OCI-LY1 (cell line): ENCODE measurements around the gene EMC8.

Experiments
- H2AFZ ChIP-seq: fragments of 200-600 bp; sonication (generic), shearing (Covaris generic); 2 replicates; pipeline ENCODE4 v1.6.0; 2014; ENCODE audit warnings: antibody characterized with exemption, mild to moderate bottlenecking, low read length
- H3F3A ChIP-seq: fragments of 200-600 bp; sonication (generic), shearing (Covaris generic); 2 replicates; pipeline ENCODE4 v1.6.0; 2014; ENCODE audit warnings: mild to moderate bottlenecking, antibody characterized with exemption, low read length, moderate library complexity; ENCODE audit not compliant: insufficient read depth
- H3K27ac ChIP-seq: fragments of 200-600 bp; sonication (generic); 2 replicates; pipeline ENCODE4 v1.5.1; 2014; ENCODE audit warnings: low read length, mixed run types, mild to moderate bottlenecking, low read depth; ENCODE audit not compliant: poor library complexity, severe bottlenecking
- H3K27me3 ChIP-seq: fragments of 200-600 bp; sonication (generic); 2 replicates; pipeline ENCODE4 v1.6.0; 2014; ENCODE audit warnings: antibody characterized with exemption, mild to moderate bottlenecking, low read length, moderate library complexity; ENCODE audit not compliant: insufficient read depth
- H3K36me3 ChIP-seq: fragments of 200-600 bp; sonication (generic); 2 replicates; pipeline ENCODE4 v1.6.1; 2014; ENCODE audit warnings: mild to moderate bottlenecking, antibody characterized with exemption, low read length, moderate library complexity, mixed read lengths; ENCODE audit not compliant: insufficient read depth
- H3K4me1 ChIP-seq: fragments of 200-600 bp; sonication (generic); 2 replicates; pipeline ENCODE4 v1.5.1; 2014; ENCODE audit warnings: mild to moderate bottlenecking, low read length, moderate library complexity; ENCODE audit not compliant: insufficient read depth, severe bottlenecking
- H3K4me2 ChIP-seq: fragments of 200-600 bp; sonication (generic), shearing (Covaris generic); 2 replicates; pipeline ENCODE4 v1.6.1; 2014; ENCODE audit warnings: low read length
- H3K4me3 ChIP-seq: fragments of 200-600 bp; sonication (generic); 2 replicates; pipeline ENCODE4 v1.5.1; 2014; ENCODE audit warnings: low read length, low read depth, mild to moderate bottlenecking, mixed read lengths; ENCODE audit not compliant: poor library complexity, severe bottlenecking
- H3K79me2 ChIP-seq: fragments of 200-600 bp; shearing (Covaris generic); 2 replicates; pipeline ENCODE4 v1.6.1; 2016; ENCODE audit warnings: mixed run types, low read length, mixed read lengths; ENCODE audit not compliant: insufficient read depth
- H3K9ac ChIP-seq: fragments of 200-600 bp; sonication (generic), shearing (Covaris generic); 2 replicates; pipeline ENCODE4 v1.6.1; 2014; ENCODE audit warnings: mild to moderate bottlenecking, low read length, mixed read lengths
- H3K9me2 ChIP-seq: fragments of 200-600 bp; sonication (generic), shearing (Covaris generic); 2 replicates; pipeline ENCODE4 v1.6.1; 2014; ENCODE audit warnings: low read depth, mild to moderate bottlenecking, low read length, mixed read lengths
- H3K9me3 ChIP-seq: fragments of 200-600 bp; shearing (Covaris generic); 2 replicates; pipeline ENCODE4 v1.6.1; 2014; ENCODE audit warnings: low read length, mixed read lengths
- H4K20me1 ChIP-seq: fragments of 200-600 bp; sonication (generic), shearing (Covaris generic); 2 replicates; pipeline ENCODE4 v1.6.0; 2016; ENCODE audit warnings: mild to moderate bottlenecking, low read length; ENCODE audit not compliant: insufficient read depth
- CTCF ChIP-seq: fragments of 200-600 bp; sonication (generic), shearing (Covaris generic); IDR thresholded peaks from 2 replicates; pipeline ENCODE4 v1.5.1; 2017; ENCODE audit warnings: mild to moderate bottlenecking, antibody characterized with exemption, low read length, moderate library complexity, mixed read lengths
- EZH2 ChIP-seq: fragments of 200-600 bp; sonication (generic), shearing (Covaris generic); IDR thresholded peaks from 2 replicates; pipeline ENCODE4 v1.8.0; 2017; ENCODE audit warnings: borderline replicate concordance, mixed run types, mild to moderate bottlenecking, antibody characterized with exemption, low read length, moderate library complexity, mixed read lengths

EMC8 gene

GRCh38 chr16:85733839-85734170 lies 65.5 kb downstream of the EMC8 start:
- H3K9ac ChIP-seq: no peak overlapping the region
- no peak for TF ChIP-seq CTCF
- no peak for TF ChIP-seq EZH2
- no peaks in the 10 kb centered on the region for H3K27me3 ChIP-seq
- no peaks in the 10 kb centered on the region for H3K36me3 ChIP-seq
- H3K9me3 ChIP-seq: no peaks in the 10 kb centered on the region
- no peaks in the 10 kb centered on the region for H3K79me2 ChIP-seq
- no peak overlapping the region for H2AFZ ChIP-seq
- no peaks in the 10 kb centered on the region for H4K20me1 ChIP-seq
- peaks cover 38% of the 10 kb centered on the region for H3K4me1 ChIP-seq
- peak overlapping the region; percentile 44; the same call in 1 of the 2 replicates for H3K4me2 ChIP-seq
- H3K4me3 ChIP-seq: no peak overlapping the region
- H3K9me2 ChIP-seq: no peaks in the 10 kb centered on the region
- H3K27ac ChIP-seq: peak overlapping the region; percentile 88
- H3F3A ChIP-seq: peaks cover 9% of the 10 kb centered on the region

- no peaks in the 10 kb centered on the region for H3K9me3 ChIP-seq
- H3K4me2 ChIP-seq: no peak overlapping the region
- no peak overlapping the region for H3K27ac ChIP-seq
- TF ChIP-seq CTCF (no peak), EZH2 (no peak)
- no peaks in the 10 kb centered on the region for H3K9me2 ChIP-seq
- H4K20me1 ChIP-seq: no peaks in the 10 kb centered on the region
- no peak overlapping the region for H3K9ac ChIP-seq
- H3K4me1 ChIP-seq: peaks cover 38% of the 10 kb centered on the region
- H3F3A ChIP-seq: peaks cover 9% of the 10 kb centered on the region
- H3K4me3 ChIP-seq: no peak overlapping the region
- H2AFZ ChIP-seq: no peak overlapping the region
- no peaks in the 10 kb centered on the region for H3K27me3 ChIP-seq
- H3K36me3 ChIP-seq: no peaks in the 10 kb centered on the region
- H3K79me2 ChIP-seq: no peaks in the 10 kb centered on the region
Measured at GRCh38 chr16:85733155-85733838, 66.0 kb downstream of the EMC8 start.

- Histone ChIP-seq H3K79me2 (no peaks in the 10 kb centered on the region), H3K9ac (no peak overlapping the region), H4K20me1 (no peaks in the 10 kb centered on the region), H3K27me3 (no peaks in the 10 kb centered on the region), H3F3A (peaks cover 9% of the 10 kb centered on the region), H3K9me3 (no peaks in the 10 kb centered on the region), H3K9me2 (no peaks in the 10 kb centered on the region), H3K4me3 (no peak overlapping the region), H2AFZ (no peak overlapping the region), H3K27ac (no peak overlapping the region), H3K4me1 (peaks cover 25% of the 10 kb centered on the region), H3K36me3 (no peaks in the 10 kb centered on the region), H3K4me2 (no peak overlapping the region)
- TF ChIP-seq CTCF: no peak
- TF ChIP-seq EZH2: no peak
Measured at GRCh38 chr16:85731179-85731578, 68.2 kb downstream of the EMC8 start.
